ENCODE data around the gene CRTAC1. TPM values are rescaled to one million over a fixed set of nuclear protein-coding genes. Genes with fewer than 3 reads are reported as not detected.

CRTAC1 gene
- total and polyA plus RNA-seq, 4 donors, result 0.14 to 0.33 (median 0.26) TPM

DNA sequence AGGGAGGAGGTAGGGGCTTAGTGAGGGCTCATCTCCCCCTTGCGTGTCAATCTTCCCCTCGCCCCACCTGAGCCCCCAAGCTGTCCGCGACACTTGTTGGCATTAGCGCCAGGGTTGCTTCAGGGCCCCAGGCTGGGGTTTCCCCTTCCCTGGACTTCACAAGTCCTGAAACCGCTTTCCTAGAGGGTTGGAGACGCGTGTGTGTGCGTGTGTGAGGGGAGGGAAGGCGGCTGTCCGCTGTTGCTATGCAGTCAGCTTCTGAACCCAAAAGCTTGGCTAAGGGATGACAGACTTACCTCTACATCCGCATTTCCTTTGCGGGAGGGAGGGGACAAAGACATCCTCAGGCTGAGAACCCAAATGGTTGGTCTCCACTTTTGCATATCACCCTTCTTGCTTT lies 180.0 kb downstream of the CRTAC1 start:
- Histone ChIP-seq H3K4me1 (ENCODE audit: control insufficient read depth in 4 of 4, insufficient read depth in 4 of 4, low read length in 3 of 4) (peaks cover 0 to 2% (median 0%) of the 10 kb centered on the region in 4 donors), H3K9ac (ENCODE audit: low read depth in 1 of 2, low read length in 2 of 2) (no peak overlapping the region), H3K27ac (ENCODE audit: low read depth in 1 of 2, low read length in 2 of 2) (no peak overlapping the region), H3K4me3 (ENCODE audit: low read depth in 1 of 3, low read length in 3 of 3) (peak overlapping the region in 1 of 3 donors; percentile 68), H3K27me3 (ENCODE audit: control insufficient read depth in 4 of 4, insufficient read depth in 4 of 4, low read length in 3 of 4) (peaks cover 0 to 8% (median 0%) of the 10 kb centered on the region in 4 donors), H3K9me3 (ENCODE audit: control insufficient read depth in 4 of 4, low read length in 3 of 4) (no peaks in the 10 kb centered on the region), H3K36me3 (ENCODE audit: control insufficient read depth in 4 of 4, insufficient read depth in 3 of 4, low read depth in 1 of 4, low read length in 3 of 4) (no peaks in the 10 kb centered on the region)
- TF ChIP-seq, protein P1, sequence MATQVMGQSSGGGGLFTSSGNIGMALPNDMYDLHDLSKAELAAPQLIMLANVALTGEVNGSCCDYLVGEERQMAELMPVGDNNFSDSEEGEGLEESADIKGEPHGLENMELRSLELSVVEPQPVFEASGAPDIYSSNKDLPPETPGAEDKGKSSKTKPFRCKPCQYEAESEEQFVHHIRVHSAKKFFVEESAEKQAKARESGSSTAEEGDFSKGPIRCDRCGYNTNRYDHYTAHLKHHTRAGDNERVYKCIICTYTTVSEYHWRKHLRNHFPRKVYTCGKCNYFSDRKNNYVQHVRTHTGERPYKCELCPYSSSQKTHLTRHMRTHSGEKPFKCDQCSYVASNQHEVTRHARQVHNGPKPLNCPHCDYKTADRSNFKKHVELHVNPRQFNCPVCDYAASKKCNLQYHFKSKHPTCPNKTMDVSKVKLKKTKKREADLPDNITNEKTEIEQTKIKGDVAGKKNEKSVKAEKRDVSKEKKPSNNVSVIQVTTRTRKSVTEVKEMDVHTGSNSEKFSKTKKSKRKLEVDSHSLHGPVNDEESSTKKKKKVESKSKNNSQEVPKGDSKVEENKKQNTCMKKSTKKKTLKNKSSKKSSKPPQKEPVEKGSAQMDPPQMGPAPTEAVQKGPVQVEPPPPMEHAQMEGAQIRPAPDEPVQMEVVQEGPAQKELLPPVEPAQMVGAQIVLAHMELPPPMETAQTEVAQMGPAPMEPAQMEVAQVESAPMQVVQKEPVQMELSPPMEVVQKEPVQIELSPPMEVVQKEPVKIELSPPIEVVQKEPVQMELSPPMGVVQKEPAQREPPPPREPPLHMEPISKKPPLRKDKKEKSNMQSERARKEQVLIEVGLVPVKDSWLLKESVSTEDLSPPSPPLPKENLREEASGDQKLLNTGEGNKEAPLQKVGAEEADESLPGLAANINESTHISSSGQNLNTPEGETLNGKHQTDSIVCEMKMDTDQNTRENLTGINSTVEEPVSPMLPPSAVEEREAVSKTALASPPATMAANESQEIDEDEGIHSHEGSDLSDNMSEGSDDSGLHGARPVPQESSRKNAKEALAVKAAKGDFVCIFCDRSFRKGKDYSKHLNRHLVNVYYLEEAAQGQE (IDR thresholded peaks at IDR 0.05), result peak; percentile 21
- TF ChIP-seq SP1 (IDR thresholded peaks at IDR 0.05), result no peak
- no peak for DNase-seq (ENCODE audit: low spot score)
- WGBS, result 23% methylated on average over 13 of the region's 13 CpGs

DNA sequence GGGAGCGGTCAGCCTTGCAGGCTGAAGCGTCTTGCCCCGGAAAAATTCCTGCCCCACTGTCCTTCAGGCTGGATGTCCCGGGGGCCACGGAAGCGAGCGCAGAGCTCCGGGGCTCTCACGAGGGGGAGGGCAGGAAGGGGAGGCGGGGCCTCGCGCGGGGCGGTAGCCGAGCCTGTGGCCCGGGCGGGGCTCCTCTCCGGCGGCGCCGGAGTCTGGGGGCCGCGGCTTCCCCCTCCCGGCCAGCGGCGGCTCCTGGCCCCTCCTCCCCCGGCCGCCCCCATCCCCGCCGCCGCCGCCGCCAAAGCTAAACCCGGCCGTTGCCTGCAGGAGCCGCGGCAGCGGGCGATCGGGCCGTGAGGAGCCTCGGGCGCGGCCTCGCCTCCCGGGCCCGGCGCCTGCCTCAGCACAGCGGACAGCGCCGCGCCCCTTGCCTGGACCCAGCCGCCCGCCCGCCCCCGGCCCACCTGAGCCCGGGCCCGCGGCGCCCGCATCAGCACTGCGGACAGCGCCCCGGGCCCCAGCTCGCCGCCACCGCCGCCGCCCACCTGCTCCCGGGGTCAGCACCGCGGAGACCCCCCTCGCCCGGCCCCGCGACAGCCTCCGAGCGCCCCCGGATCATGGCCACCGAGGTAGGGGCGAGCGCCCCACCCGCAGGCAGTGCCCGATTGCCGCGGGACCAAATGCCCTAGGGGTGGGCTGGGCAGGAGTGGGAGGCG lies 180.6 kb downstream of the CRTAC1 start, which contains the start of gene GOLGA7B:
GOLGA7B (plus strand) TSS at position 157 of the 716 bp plus-strand sequence; CDS start at position 618, 461 bp downstream.
- H3K4me3 ChIP-seq (ENCODE audit: low read depth in 1 of 3, low read length in 3 of 3), result peak within 1 kb of the TSS in 2 of 3 donors; percentile 34 to 68
- no peak within 1 kb of the TSS for H3K27ac ChIP-seq (ENCODE audit: low read depth in 1 of 2, low read length in 2 of 2)
- H3K4me1 ChIP-seq (ENCODE audit: control insufficient read depth in 4 of 4, insufficient read depth in 4 of 4, low read length in 3 of 4), result peaks cover 0 to 2% (median 0%) of the 10 kb centered on the region in 4 donors
- peaks cover 0 to 8% (median 0%) of the 10 kb centered on the region in 4 donors for H3K27me3 ChIP-seq (ENCODE audit: control insufficient read depth in 4 of 4, insufficient read depth in 4 of 4, low read length in 3 of 4)
- DNase-seq (ENCODE audit: low spot score), result peak; percentile 43
- WGBS, result 4% methylated on average over 87 of the region's 87 CpGs
- TF ChIP-seq YY1 (IDR thresholded peaks at IDR 0.05) (no peak), RAD21 (IDR thresholded peaks at IDR 0.05) (no peak), EGR1 (IDR thresholded peaks at IDR 0.05; ENCODE audit: low read depth in 2 of 2) (no peak), NR2F2 (IDR thresholded peaks at IDR 0.05) (no peak), SP1 (IDR thresholded peaks at IDR 0.05) (no peak)
- TF ChIP-seq, protein P1 (IDR thresholded peaks at IDR 0.05), result peak; percentile 55
- no peaks in the 10 kb centered on the region for H3K9me3 ChIP-seq (ENCODE audit: control insufficient read depth in 4 of 4, low read length in 3 of 4)
- H3K9ac ChIP-seq (ENCODE audit: low read depth in 1 of 2, low read length in 2 of 2), result no peak within 1 kb of the TSS
- no peaks in the 10 kb centered on the region for H3K36me3 ChIP-seq (ENCODE audit: control insufficient read depth in 4 of 4, insufficient read depth in 3 of 4, low read depth in 1 of 4, low read length in 3 of 4)

DNA sequence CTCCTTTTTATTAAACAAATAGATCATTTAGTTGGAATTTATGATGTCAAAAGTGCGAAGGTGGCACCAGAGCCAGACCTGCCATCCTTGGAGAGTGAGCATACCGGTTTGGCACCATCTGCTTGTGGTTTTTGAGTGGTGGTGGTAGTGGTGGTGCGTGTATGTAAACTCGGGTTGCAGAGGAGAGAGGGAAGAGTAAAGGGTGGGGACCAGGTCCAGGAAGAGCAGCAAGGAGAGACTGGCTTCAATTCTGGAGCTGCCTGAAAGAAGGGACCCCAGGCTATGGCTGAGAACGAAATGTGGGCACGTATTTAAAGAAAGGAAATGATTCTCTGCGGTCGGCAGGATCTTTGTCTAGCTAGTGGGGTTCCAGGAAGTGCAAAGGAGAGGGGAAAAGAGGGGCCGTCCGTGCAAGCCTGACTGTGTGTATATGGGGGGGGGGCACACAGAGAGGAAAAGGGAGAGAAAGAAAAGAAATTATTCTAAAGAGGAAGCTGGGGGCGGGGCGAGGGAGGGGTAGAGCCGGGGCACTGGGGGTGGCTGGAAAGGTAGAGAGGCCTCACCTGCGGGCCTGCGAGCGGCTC lies 181.2 kb downstream of the CRTAC1 start:
- no peak overlapping the region for H3K9ac ChIP-seq (ENCODE audit: low read depth in 1 of 2, low read length in 2 of 2)
- H3K27ac ChIP-seq (ENCODE audit: low read depth in 1 of 2, low read length in 2 of 2), result no peak overlapping the region
- TF ChIP-seq RAD21 (IDR thresholded peaks at IDR 0.05), result no peak
- TF ChIP-seq GABPA (IDR thresholded peaks at IDR 0.05 in 1 of 2, conservative IDR thresholded peaks at IDR 0.05 in 1 of 2), result no peak
- TF ChIP-seq, protein P1 (IDR thresholded peaks at IDR 0.05), result no peak
- no peak for TF ChIP-seq YY1 (IDR thresholded peaks at IDR 0.05)
- no peak for TF ChIP-seq JUND (IDR thresholded peaks at IDR 0.05)
- no peak for TF ChIP-seq EGR1 (IDR thresholded peaks at IDR 0.05; ENCODE audit: low read depth in 2 of 2)
- TF ChIP-seq, protein P2, sequence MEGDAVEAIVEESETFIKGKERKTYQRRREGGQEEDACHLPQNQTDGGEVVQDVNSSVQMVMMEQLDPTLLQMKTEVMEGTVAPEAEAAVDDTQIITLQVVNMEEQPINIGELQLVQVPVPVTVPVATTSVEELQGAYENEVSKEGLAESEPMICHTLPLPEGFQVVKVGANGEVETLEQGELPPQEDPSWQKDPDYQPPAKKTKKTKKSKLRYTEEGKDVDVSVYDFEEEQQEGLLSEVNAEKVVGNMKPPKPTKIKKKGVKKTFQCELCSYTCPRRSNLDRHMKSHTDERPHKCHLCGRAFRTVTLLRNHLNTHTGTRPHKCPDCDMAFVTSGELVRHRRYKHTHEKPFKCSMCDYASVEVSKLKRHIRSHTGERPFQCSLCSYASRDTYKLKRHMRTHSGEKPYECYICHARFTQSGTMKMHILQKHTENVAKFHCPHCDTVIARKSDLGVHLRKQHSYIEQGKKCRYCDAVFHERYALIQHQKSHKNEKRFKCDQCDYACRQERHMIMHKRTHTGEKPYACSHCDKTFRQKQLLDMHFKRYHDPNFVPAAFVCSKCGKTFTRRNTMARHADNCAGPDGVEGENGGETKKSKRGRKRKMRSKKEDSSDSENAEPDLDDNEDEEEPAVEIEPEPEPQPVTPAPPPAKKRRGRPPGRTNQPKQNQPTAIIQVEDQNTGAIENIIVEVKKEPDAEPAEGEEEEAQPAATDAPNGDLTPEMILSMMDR (IDR thresholded peaks at IDR 0.05; ENCODE audit: low read depth, low read length, missing input control), result no peak
- TF ChIP-seq FOXA1 (IDR thresholded peaks at IDR 0.05), result no peak
- no peak for DNase-seq (ENCODE audit: low spot score)
- H3K4me1 ChIP-seq (ENCODE audit: control insufficient read depth in 4 of 4, insufficient read depth in 4 of 4, low read length in 3 of 4), result peaks cover 0 to 2% (median 0%) of the 10 kb centered on the region in 4 donors
- peaks cover 0 to 1% (median under 1%) of the 10 kb centered on the region in 4 donors for H3K9me3 ChIP-seq (ENCODE audit: control insufficient read depth in 4 of 4, low read length in 3 of 4)
- no peaks in the 10 kb centered on the region for H3K36me3 ChIP-seq (ENCODE audit: control insufficient read depth in 4 of 4, insufficient read depth in 3 of 4, low read depth in 1 of 4, low read length in 3 of 4)
- 8% methylated on average over 16 of the region's 16 CpGs for WGBS
- peaks cover 0 to 8% (median 1%) of the 10 kb centered on the region in 4 donors for H3K27me3 ChIP-seq (ENCODE audit: control insufficient read depth in 4 of 4, insufficient read depth in 4 of 4, low read length in 3 of 4)
- peak overlapping the region in 2 of 3 donors; percentile 34 to 68 for H3K4me3 ChIP-seq (ENCODE audit: low read depth in 1 of 3, low read length in 3 of 3)

All from liver (tissue), 9 donors.